ENCODE data around the gene VSIG1.

Gene VSIG1

GRCh38 chrX:108081110-108081509 is 36.2 kb downstream of the VSIG1 start:
- H3K4me3 ChIP-seq (ENCODE audit: low read length) = no peak overlapping the region
- H3K9me3 ChIP-seq (ENCODE audit: low read length) = no peaks in the 10 kb centered on the region
- peaks cover 4% of the 10 kb centered on the region for H3K36me3 ChIP-seq (ENCODE audit: insufficient read depth, low read length)
- H3K27me3 ChIP-seq (ENCODE audit: insufficient read depth, low read length) = no peaks in the 10 kb centered on the region
- H3K4me1 ChIP-seq (ENCODE audit: insufficient read depth, low read length) = no peaks in the 10 kb centered on the region
- H2AFZ ChIP-seq (ENCODE audit: low read depth, low read length) = no peak overlapping the region

GRCh38 chrX:108087792-108088191 is 42.9 kb downstream of the VSIG1 start:
- Histone ChIP-seq H3K9me3 (ENCODE audit: low read length) (no peaks in the 10 kb centered on the region), H3K27me3 (ENCODE audit: insufficient read depth, low read length) (no peaks in the 10 kb centered on the region), H3K4me3 (ENCODE audit: low read length) (no peak overlapping the region), H3K36me3 (ENCODE audit: insufficient read depth, low read length) (peaks cover 14% of the 10 kb centered on the region), H3K4me1 (ENCODE audit: insufficient read depth, low read length) (peaks cover 3% of the 10 kb centered on the region), H2AFZ (ENCODE audit: low read depth, low read length) (no peak overlapping the region)

- Histone ChIP-seq H3K27me3 (ENCODE audit: insufficient read depth, low read length) (no peaks in the 10 kb centered on the region), H2AFZ (ENCODE audit: low read depth, low read length) (no peak overlapping the region), H3K4me3 (ENCODE audit: low read length) (no peak overlapping the region), H3K36me3 (ENCODE audit: insufficient read depth, low read length) (peaks cover 14% of the 10 kb centered on the region), H3K4me1 (ENCODE audit: insufficient read depth, low read length) (peaks cover 3% of the 10 kb centered on the region), H3K9me3 (ENCODE audit: low read length) (no peaks in the 10 kb centered on the region)
These were observed 43.6 kb downstream of the VSIG1 start for GRCh38 chrX:108088511-108088910.

DNA sequence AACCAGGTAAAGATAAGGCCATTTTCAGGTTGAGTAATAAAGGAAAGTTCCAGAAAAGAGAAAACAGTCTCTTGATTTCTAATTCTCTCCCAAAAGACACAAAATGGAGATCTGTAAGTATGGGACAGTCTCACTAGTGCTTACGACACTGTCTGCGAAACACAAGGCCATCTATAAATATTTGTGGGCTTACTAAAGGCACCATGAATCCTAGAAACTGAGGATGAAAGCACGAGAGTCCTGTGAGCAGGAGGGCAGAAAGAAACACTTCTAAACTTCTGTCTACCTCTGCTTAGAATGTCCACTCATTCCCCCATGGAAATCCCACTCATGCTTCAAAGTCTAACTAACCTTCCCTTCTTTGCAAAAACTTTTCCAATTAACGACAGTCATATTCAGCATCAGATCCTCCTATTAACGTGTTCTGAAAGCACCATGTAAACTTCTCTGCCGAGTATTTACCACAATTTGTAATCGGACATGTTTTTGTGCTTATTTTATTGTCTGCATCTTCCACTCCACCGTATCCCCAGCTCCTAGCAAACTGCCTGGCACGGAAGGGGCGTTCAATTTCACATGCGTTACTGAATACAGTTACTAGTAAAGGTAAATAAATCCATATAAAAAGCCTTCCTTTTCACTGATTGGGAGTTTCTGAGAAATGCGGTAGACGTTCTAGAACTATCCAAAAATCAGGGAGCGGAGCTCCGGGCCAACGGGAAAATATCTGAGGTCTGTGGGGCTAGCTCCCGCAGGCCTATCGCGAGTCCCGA is 45.8 kb downstream of the VSIG1 start:
- Histone ChIP-seq H3K4me1 (ENCODE audit: insufficient read depth, low read length) (peaks cover 3% of the 10 kb centered on the region), H3K9me3 (ENCODE audit: low read length) (no peaks in the 10 kb centered on the region), H3K4me3 (ENCODE audit: low read length) (peak overlapping the region; percentile 84), H2AFZ (ENCODE audit: low read depth, low read length) (no peak overlapping the region), H3K36me3 (ENCODE audit: insufficient read depth, low read length) (peaks cover 10% of the 10 kb centered on the region), H3K27me3 (ENCODE audit: insufficient read depth, low read length) (no peaks in the 10 kb centered on the region)

- Histone ChIP-seq H3K9me3 (ENCODE audit: low read length) (no peaks in the 10 kb centered on the region), H3K27me3 (ENCODE audit: insufficient read depth, low read length) (no peaks in the 10 kb centered on the region), H3K4me1 (ENCODE audit: insufficient read depth, low read length) (peaks cover 3% of the 10 kb centered on the region), H2AFZ (ENCODE audit: low read depth, low read length) (peak within 1 kb of the TSS; percentile 42), H3K36me3 (ENCODE audit: insufficient read depth, low read length) (peaks cover 10% of the 10 kb centered on the region), H3K4me3 (ENCODE audit: low read length) (peak within 1 kb of the TSS; percentile 84)
These were observed 46.5 kb downstream of the VSIG1 start, which contains the start of the genes ATG4A and PSMD10 for GRCh38 chrX:108091264-108091877. Gene ATG4A, plus strand, starts transcription at chrX:108091778. Its CDS starts 49 bp downstream, at chrX:108091827. Gene PSMD10, minus strand, starts transcription at chrX:108091542. Its CDS starts 22 bp downstream, at chrX:108091520.

GRCh38 chrX:108091878-108092291 is 47.0 kb downstream of the VSIG1 start:
- Histone ChIP-seq H3K4me1 (ENCODE audit: insufficient read depth, low read length) (peaks cover 3% of the 10 kb centered on the region), H3K36me3 (ENCODE audit: insufficient read depth, low read length) (peaks cover 6% of the 10 kb centered on the region), H3K4me3 (ENCODE audit: low read length) (peak overlapping the region; percentile 84), H3K9me3 (ENCODE audit: low read length) (no peaks in the 10 kb centered on the region), H2AFZ (ENCODE audit: low read depth, low read length) (peak overlapping the region; percentile 42), H3K27me3 (ENCODE audit: insufficient read depth, low read length) (no peaks in the 10 kb centered on the region)

GRCh38 chrX:108097380-108097779 is 52.5 kb downstream of the VSIG1 start:
- H3K9me3 ChIP-seq (ENCODE audit: low read length) = no peaks in the 10 kb centered on the region
- H3K4me3 ChIP-seq (ENCODE audit: low read length) = no peak overlapping the region
- H3K27me3 ChIP-seq (ENCODE audit: insufficient read depth, low read length) = no peaks in the 10 kb centered on the region
- no peaks in the 10 kb centered on the region for H3K4me1 ChIP-seq (ENCODE audit: insufficient read depth, low read length)
- no peaks in the 10 kb centered on the region for H3K36me3 ChIP-seq (ENCODE audit: insufficient read depth, low read length)
- H2AFZ ChIP-seq (ENCODE audit: low read depth, low read length) = no peak overlapping the region

GRCh38 chrX:108105473-108105872 is 60.6 kb downstream of the VSIG1 start:
- Histone ChIP-seq H2AFZ (ENCODE audit: low read depth, low read length) (no peak overlapping the region), H3K4me1 (ENCODE audit: insufficient read depth, low read length) (no peaks in the 10 kb centered on the region), H3K4me3 (ENCODE audit: low read length) (no peak overlapping the region), H3K27me3 (ENCODE audit: insufficient read depth, low read length) (no peaks in the 10 kb centered on the region), H3K9me3 (ENCODE audit: low read length) (no peaks in the 10 kb centered on the region), H3K36me3 (ENCODE audit: insufficient read depth, low read length) (no peaks in the 10 kb centered on the region)

DNA sequence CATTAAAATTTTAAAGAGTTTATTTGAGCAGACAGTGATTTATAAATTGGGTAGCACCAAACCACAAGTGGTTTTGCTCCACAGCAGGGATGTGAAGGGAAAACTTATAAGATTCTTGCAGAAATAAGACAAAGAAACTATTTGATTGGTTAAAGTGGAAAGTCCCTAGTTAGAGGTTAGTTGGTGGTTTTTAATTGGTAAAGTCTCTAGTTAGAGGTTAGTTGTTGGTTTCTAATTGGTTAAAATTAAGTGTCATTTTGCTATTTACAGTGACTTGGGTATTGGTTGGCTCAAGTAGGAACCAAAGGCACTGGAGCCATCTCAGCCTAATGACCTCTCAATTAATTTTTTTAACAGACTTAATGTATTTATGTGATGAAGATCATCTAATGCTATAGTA is 69.7 kb downstream of the VSIG1 start:
- Histone ChIP-seq H3K36me3 (ENCODE audit: insufficient read depth, low read length) (no peaks in the 10 kb centered on the region), H3K27me3 (ENCODE audit: insufficient read depth, low read length) (no peaks in the 10 kb centered on the region), H3K9me3 (ENCODE audit: low read length) (no peaks in the 10 kb centered on the region), H2AFZ (ENCODE audit: low read depth, low read length) (no peak overlapping the region), H3K4me3 (ENCODE audit: low read length) (no peak overlapping the region), H3K4me1 (ENCODE audit: insufficient read depth, low read length) (no peaks in the 10 kb centered on the region)

GRCh38 chrX:108117988-108118387 is 73.1 kb downstream of the VSIG1 start:
- H3K36me3 ChIP-seq (ENCODE audit: insufficient read depth, low read length) = no peaks in the 10 kb centered on the region
- H3K4me3 ChIP-seq (ENCODE audit: low read length) = no peak overlapping the region
- H3K9me3 ChIP-seq (ENCODE audit: low read length) = no peaks in the 10 kb centered on the region
- no peak overlapping the region for H2AFZ ChIP-seq (ENCODE audit: low read depth, low read length)
- no peaks in the 10 kb centered on the region for H3K27me3 ChIP-seq (ENCODE audit: insufficient read depth, low read length)
- peaks cover 2% of the 10 kb centered on the region for H3K4me1 ChIP-seq (ENCODE audit: insufficient read depth, low read length)

DNA sequence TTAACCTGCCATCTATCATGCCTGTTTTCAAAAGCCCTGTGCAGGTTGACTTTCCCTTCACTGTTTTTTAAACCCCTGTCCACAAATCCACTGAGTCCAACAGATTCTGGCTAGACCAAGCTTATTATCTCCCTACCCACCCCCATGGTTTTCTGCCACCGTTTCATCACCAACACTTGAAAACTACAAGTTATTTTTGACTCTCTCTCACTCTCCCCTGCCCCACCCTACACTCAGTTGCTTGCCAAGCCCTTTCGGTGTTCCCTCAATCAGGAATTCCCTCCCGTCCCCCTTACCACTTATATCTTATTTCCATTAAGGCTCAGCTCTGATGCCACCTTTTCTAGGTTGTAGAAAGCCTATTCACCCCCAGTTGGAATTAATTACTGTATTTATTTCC is 76.4 kb downstream of the VSIG1 start:
- H3K4me3 ChIP-seq (ENCODE audit: low read length) = no peak overlapping the region
- peaks cover 2% of the 10 kb centered on the region for H3K4me1 ChIP-seq (ENCODE audit: insufficient read depth, low read length)

GRCh38 chrX:108122748-108123147 is 77.9 kb downstream of the VSIG1 start:
- H3K27me3 ChIP-seq (ENCODE audit: insufficient read depth, low read length) = no peaks in the 10 kb centered on the region
- H2AFZ ChIP-seq (ENCODE audit: low read depth, low read length) = no peak overlapping the region
- peaks cover 2% of the 10 kb centered on the region for H3K4me1 ChIP-seq (ENCODE audit: insufficient read depth, low read length)
- no peak overlapping the region for H3K4me3 ChIP-seq (ENCODE audit: low read length)
- H3K36me3 ChIP-seq (ENCODE audit: insufficient read depth, low read length) = no peaks in the 10 kb centered on the region
- H3K9me3 ChIP-seq (ENCODE audit: low read length) = no peaks in the 10 kb centered on the region

More for the DNA sequence above, 76.4 kb downstream of the VSIG1 start:
- Histone ChIP-seq H3K27me3 (ENCODE audit: insufficient read depth, low read length) (no peaks in the 10 kb centered on the region), H2AFZ (ENCODE audit: low read depth, low read length) (no peak overlapping the region), H3K36me3 (ENCODE audit: insufficient read depth, low read length) (no peaks in the 10 kb centered on the region), H3K9me3 (ENCODE audit: low read length) (no peaks in the 10 kb centered on the region)

GRCh38 chrX:108123591-108124366 is 78.9 kb downstream of the VSIG1 start:
- Histone ChIP-seq H3K4me3 (ENCODE audit: low read length) (no peak overlapping the region), H3K36me3 (ENCODE audit: insufficient read depth, low read length) (no peaks in the 10 kb centered on the region), H3K9me3 (ENCODE audit: low read length) (no peaks in the 10 kb centered on the region), H2AFZ (ENCODE audit: low read depth, low read length) (no peak overlapping the region), H3K4me1 (ENCODE audit: insufficient read depth, low read length) (peaks cover 2% of the 10 kb centered on the region), H3K27me3 (ENCODE audit: insufficient read depth, low read length) (no peaks in the 10 kb centered on the region)

Measured in neuron (in vitro differentiated cells).